Panc1 (cell line): ENCODE measurements around the gene TMEM208. TPM values are rescaled to one million over a fixed set of nuclear protein-coding genes. Genes with fewer than 3 reads are reported as not detected.

ENCODE experiments used
- ATAC-seq: fragments of 200-7000 bp; cut with Tn5 transposase; 2 replicates; pipeline ENCODE4 v1.9.1; 2020; ENCODE audit warnings: mild to moderate bottlenecking, moderate library complexity
- BruUV-seq: library from RNA; stranded (reverse); fragments of 400-500 nt; replicated peaks from 2 replicates; lab custom pipeline; 2021; lab: Mats Ljungman, UMichigan
- CTCF ChIA-PET: fragments of 300-600 bp; sonication (Branson Sonifier 250); formaldehyde crosslinking; loops from one replicate; lab custom pipeline; 2022; ENCODE audit warnings: antibody characterized with exemption; lab: Charles Lee
- POLR2A ChIA-PET: fragments of 300-600 bp; sonication (Branson Sonifier 250); formaldehyde crosslinking; loops from one replicate; lab custom pipeline; 2022; ENCODE audit warnings: antibody characterized with exemption; lab: Charles Lee
- DNase-seq: peaks from one replicate; pipeline ENCODE4 v3.0.0-alpha.2; 2010; ENCODE audit warnings: low read depth, low spot score
- H3K27ac ChIP-seq: 2 replicates; pipeline ENCODE4 v1.5.1; 2011; ENCODE audit warnings: mild to moderate bottlenecking, low read length, inconsistent platforms
- H3K27me3 ChIP-seq: fragments of 200-500 bp; sonication (Bioruptor generic); 2 replicates; pipeline ENCODE4 v1.6.0; 2014; ENCODE audit warnings: low read length, inconsistent platforms; ENCODE audit not compliant: control insufficient read depth, insufficient read depth
- H3K36me3 ChIP-seq: fragments of 200-500 bp; sonication (Bioruptor generic); 2 replicates; pipeline ENCODE4 v1.5.1; 2014; ENCODE audit warnings: inconsistent platforms, mild to moderate bottlenecking, low read length, moderate library complexity; ENCODE audit not compliant: control insufficient read depth, insufficient read depth
- H3K4me1 ChIP-seq: 2 replicates; pipeline ENCODE4 v1.5.1; 2011; ENCODE audit warnings: inconsistent platforms, mild to moderate bottlenecking, low read length, moderate library complexity; ENCODE audit not compliant: control insufficient read depth, insufficient read depth
- H3K4me3 ChIP-seq, 2 experiments: 2 replicates each; pipeline ENCODE4 v1.5.1; 2011 to 2012; ENCODE audit warnings: low read depth in 2 of 2, low read length in 2 of 2, mild to moderate bottlenecking in 2 of 2, inconsistent platforms in 1 of 2, moderate library complexity in 1 of 2
- H3K9me3 ChIP-seq: fragments of 200-500 bp; sonication (Bioruptor generic); 2 replicates; pipeline ENCODE4 v1.5.1; 2014; ENCODE audit warnings: low read depth, mild to moderate bottlenecking, inconsistent platforms, low read length, moderate library complexity; ENCODE audit not compliant: control insufficient read depth, insufficient read depth
- CTCF ChIP-seq: fragments of 450-650 bp; IDR thresholded peaks from 2 replicates; pipeline ENCODE4 v1.5.1; 2017; ENCODE audit warnings: mild to moderate bottlenecking
- POLR2AphosphoS5 ChIP-seq: IDR thresholded peaks from 2 replicates; pipeline ENCODE4 v1.6.1; 2012; ENCODE audit warnings: mild to moderate bottlenecking, low read depth, low read length, moderate library complexity
- REST ChIP-seq, 2 experiments: IDR thresholded peaks; 2 replicates each; pipeline ENCODE4 v1.6.1; 2011 to 2012; ENCODE audit warnings: low read depth in 2 of 2, control low read depth in 1 of 2, low read length in 1 of 2, mild to moderate bottlenecking in 1 of 2, moderate library complexity in 1 of 2; ENCODE audit not compliant: insufficient read depth in 1 of 2
- SIN3A ChIP-seq: IDR thresholded peaks from 2 replicates; pipeline ENCODE4 v1.6.1; 2012; ENCODE audit warnings: low read depth, mild to moderate bottlenecking, low read length, moderate library complexity, borderline replicate concordance; ENCODE audit not compliant: insufficient read depth
- TCF7L2 ChIP-seq: IDR thresholded peaks from 2 replicates; pipeline ENCODE4 v1.6.1; 2011; ENCODE audit warnings: mild to moderate bottlenecking, low read depth, low read length, inconsistent platforms
- in situ Hi-C: cut with HindIII; loops from 2 replicates; pipeline ENCODE4 v1.10.0; 2016; ENCODE audit warnings: low sequenced_read_pairs, low pct_unique_long_range_greater_than_20kb
- intact Hi-C: fragments of 100-400 bp; cut with micrococcal nuclease; formaldehyde crosslinking; loops from one replicate; pipeline ENCODE4 v1.10.0; 2022; ENCODE audit not compliant: unreplicated experiment
- total RNA-seq: library from RNA; stranded (reverse); gene quantifications from one replicate; pipeline ENCODE4 v1.2.1, GENCODE V29; 2021; ENCODE audit not compliant: unreplicated experiment

TMEM208 gene
- total RNA-seq, 1 experiment from 2014 or later = 25.6 TPM

GRCh38 chr16:67238806-67239470 lies 12.0 kb downstream of the TMEM208 start:
- Histone ChIP-seq H3K36me3 (no peaks in the 10 kb centered on the region), H3K27me3 (no peaks in the 10 kb centered on the region), H3K9me3 (no peaks in the 10 kb centered on the region), H3K4me1 (peaks cover 5% of the 10 kb centered on the region; the same call in 1 of the 2 replicates), H3K27ac (no peak overlapping the region), H3K4me3 (no peak overlapping the region)
- in situ Hi-C loops (no loop called here), intact Hi-C loops (no loop called here)
- TF ChIP-seq REST (IDR thresholded peaks at IDR 0.05; ENCODE audit: insufficient read depth in 1 of 2, low read depth in 2 of 2, low read length in 1 of 2) (no peak), CTCF (no peak), SIN3A (no peak), TCF7L2 (no peak), POLR2AphosphoS5 (no peak)
- DNase-seq (no peak), ATAC-seq (no peak)
- no TSS peak for BruUV-seq
- CTCF ChIA-PET = no interaction called here
- POLR2A ChIA-PET = no interaction called here

- POLR2A ChIA-PET = no interaction called here
- in situ Hi-C loops (no loop called here), intact Hi-C loops (no loop called here)
- no peak; the same call in 1 of the 2 replicates for ATAC-seq
- no peaks in the 10 kb centered on the region for H3K36me3 ChIP-seq
- TF ChIP-seq SIN3A = no peak
- CTCF ChIA-PET = no interaction called here
- H3K4me3 ChIP-seq = no peak overlapping the region
- H3K27ac ChIP-seq = no peak overlapping the region
- BruUV-seq = no TSS peak
- H3K9me3 ChIP-seq = no peaks in the 10 kb centered on the region
- no peak for DNase-seq
- no peaks in the 10 kb centered on the region for H3K27me3 ChIP-seq
- peaks cover 5% of the 10 kb centered on the region; the same call in 1 of the 2 replicates for H3K4me1 ChIP-seq
Measured at GRCh38 chr16:67240506-67240905, 13.6 kb downstream of the TMEM208 start.
